IMR-90 (cell line): Measurements from ENCODE around the gene SNX2.
A peak's percentile ranks its signal among the peaks of the same experiment; 100 is the strongest.

Source experiments
- CEBPB ChIP-seq: IDR thresholded peaks from 2 replicates; pipeline ENCODE4 v1.6.1; 2012; ENCODE audit warnings: low read depth, low read length, improper control_type of control experiment
- CHD1 ChIP-seq: IDR thresholded peaks from 2 replicates; pipeline ENCODE4 v1.6.1; 2012; ENCODE audit warnings: low read depth, low read length, improper control_type of control experiment
- CTCF ChIP-seq: conservative IDR thresholded peaks from 2 replicates; pipeline ENCODE4 v1.5.1; 2012; ENCODE audit warnings: mild to moderate bottlenecking, low read depth, low read length, improper control_type of control experiment
- ELK1 ChIP-seq: fragments of 150-350 bp; IDR thresholded peaks from 2 replicates; pipeline ENCODE4 v1.6.1; 2016; ENCODE audit warnings: low read depth, mild to moderate bottlenecking, low read length, moderate library complexity, borderline replicate concordance
- MAFK ChIP-seq: IDR thresholded peaks from 2 replicates; pipeline ENCODE4 v1.6.1; 2012; ENCODE audit warnings: low read depth, low read length, improper control_type of control experiment
- MAZ ChIP-seq: IDR thresholded peaks from 2 replicates; pipeline ENCODE4 v1.6.1; 2012; ENCODE audit warnings: low read depth, mild to moderate bottlenecking, low read length, improper control_type of control experiment, moderate library complexity, borderline replicate concordance
- MXI1 ChIP-seq: IDR thresholded peaks from 2 replicates; pipeline ENCODE4 v1.6.1; 2012; ENCODE audit warnings: low read depth, mild to moderate bottlenecking, low read length, moderate library complexity, borderline replicate concordance
- NFE2L2 ChIP-seq: fragments of 150-350 bp; IDR thresholded peaks from 2 replicates; pipeline ENCODE4 v1.6.1; 2016; ENCODE audit warnings: low read depth, mild to moderate bottlenecking, low read length
- POLR2A ChIP-seq: IDR thresholded peaks from 2 replicates; pipeline ENCODE4 v1.6.1; 2012; ENCODE audit warnings: mild to moderate bottlenecking, low read depth, low read length
- RCOR1 ChIP-seq: IDR thresholded peaks from 2 replicates; pipeline ENCODE4 v1.6.1; 2012; ENCODE audit warnings: mild to moderate bottlenecking, low read length, improper control_type of control experiment; ENCODE audit not compliant: insufficient replicate concordance
- RFX5 ChIP-seq: IDR thresholded peaks from 2 replicates; pipeline ENCODE4 v1.8.0; 2012; ENCODE audit warnings: low read depth, mild to moderate bottlenecking, low read length, moderate library complexity
- SMC3 ChIP-seq: fragments of 150-350 bp; IDR thresholded peaks from 2 replicates; pipeline ENCODE4 v1.6.1; 2016; ENCODE audit warnings: low read depth, mild to moderate bottlenecking, antibody characterized with exemption, low read length, moderate library complexity
- USF2 ChIP-seq: fragments of 150-350 bp; IDR thresholded peaks from 2 replicates; pipeline ENCODE4 v1.6.1; 2017; ENCODE audit warnings: mild to moderate bottlenecking, antibody characterized with exemption, low read length, low read depth

DNA sequence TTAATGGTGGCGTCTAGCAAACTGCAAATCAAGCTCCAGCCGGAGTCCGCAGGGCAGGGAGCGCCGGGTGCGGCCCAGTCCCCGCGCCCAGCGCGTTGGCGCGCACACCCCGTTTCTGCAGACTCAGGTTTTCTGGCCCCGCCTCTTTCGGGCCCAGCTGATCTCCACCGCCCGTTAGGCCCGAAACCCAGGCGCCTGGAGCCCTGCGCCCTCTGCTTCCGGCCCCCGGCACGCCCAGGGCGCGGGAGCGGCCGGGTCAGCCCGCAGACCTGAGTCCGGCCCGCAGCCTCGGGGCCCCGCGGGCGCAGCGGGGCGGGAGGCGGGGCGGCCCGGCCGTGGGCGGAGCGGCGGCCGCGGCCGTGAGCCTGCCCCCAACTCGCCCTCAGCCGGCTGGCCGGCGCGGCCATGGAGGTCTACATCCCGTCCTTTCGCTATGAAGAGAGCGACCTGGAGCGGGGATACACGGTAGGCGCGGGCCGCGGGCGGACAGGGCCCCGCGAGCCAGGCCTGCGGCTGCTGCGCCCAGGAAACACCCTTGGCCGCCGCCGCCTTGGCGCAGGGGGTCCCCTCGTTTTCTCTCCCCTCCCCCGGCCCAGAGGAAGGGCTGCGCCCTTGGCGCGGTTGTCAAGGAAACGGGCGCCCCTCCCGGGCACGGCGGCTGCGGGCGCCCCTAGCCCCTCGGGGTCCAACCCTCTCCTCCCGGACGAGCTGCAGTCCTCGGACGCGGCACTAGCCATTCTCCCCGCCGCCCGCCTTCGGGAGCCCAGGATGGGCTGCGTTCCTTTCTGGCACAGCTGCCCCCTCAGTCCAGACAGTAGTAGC is 70.6 kb downstream of the SNX2 start, which contains the start of gene SNX24:
- TF ChIP-seq CTCF (no peak), RFX5 (no peak), RCOR1 (no peak), POLR2A (peak; percentile 53; the same call in 1 of the 2 replicates), SMC3 (no peak), MXI1 (peak; percentile 24; the same call in 1 of the 2 replicates), MAFK (peak; percentile 90), CEBPB (no peak), USF2 (no peak), NFE2L2 (no peak), ELK1 (no peak), CHD1 (no peak), MAZ (0 out of 2 replicates have a peak, but pooled peaks have one; percentile 51)
